Mesenteric fat pad (tissue), 1 donor: ENCODE data around the gene CD163L1. TPM values are rescaled to one million over a fixed set of nuclear protein-coding genes. Genes with fewer than 3 reads are reported as not detected.

Source experiments
- DNase-seq: peaks from one replicate; pipeline ENCODE4 v3.0.0-alpha.2; 2020; ENCODE audit warnings: low spot score
- total RNA-seq: library from RNA; stranded (reverse); fragmentation: NEBNext Ultra II Directional; extraction: Animal tissue kit (Norgen Biotek cat#: 25700); gene quantifications from one replicate; pipeline ENCODE4 v1.2.1, GENCODE V29; 2021
- donor health status: DM: yes; HTN: yes; CAD: no.

The CD163L1 gene
- total RNA-seq, 1 donor from 2014 or later = 16.7 TPM

DNA sequence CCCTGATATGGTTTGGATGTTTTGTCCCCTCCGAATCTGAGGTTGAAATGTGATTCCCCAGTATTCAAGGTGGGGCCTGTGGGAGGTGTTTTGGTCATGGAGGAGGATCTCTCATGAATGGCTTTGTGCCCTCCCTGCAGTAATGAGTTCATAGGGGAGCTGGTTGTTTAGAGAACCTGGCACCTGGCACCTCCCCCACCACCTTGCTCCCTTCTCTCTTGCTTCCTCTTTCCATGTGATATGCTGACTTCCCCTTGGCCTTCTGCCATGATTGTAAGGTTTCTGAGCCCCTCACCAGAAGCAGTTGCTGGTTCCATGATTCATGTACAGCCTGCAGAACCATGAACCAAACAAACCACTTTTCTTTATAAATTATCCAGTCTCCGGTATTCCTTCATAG lies 32.6 kb downstream of the CD163L1 start:
- DNase-seq = no peak

GRCh38 chr12:7404275-7404674 lies 39.7 kb downstream of the CD163L1 start:
- DNase-seq = no peak

- no peak for DNase-seq
Measured at GRCh38 chr12:7403466-7403865, 40.5 kb downstream of the CD163L1 start.

DNA sequence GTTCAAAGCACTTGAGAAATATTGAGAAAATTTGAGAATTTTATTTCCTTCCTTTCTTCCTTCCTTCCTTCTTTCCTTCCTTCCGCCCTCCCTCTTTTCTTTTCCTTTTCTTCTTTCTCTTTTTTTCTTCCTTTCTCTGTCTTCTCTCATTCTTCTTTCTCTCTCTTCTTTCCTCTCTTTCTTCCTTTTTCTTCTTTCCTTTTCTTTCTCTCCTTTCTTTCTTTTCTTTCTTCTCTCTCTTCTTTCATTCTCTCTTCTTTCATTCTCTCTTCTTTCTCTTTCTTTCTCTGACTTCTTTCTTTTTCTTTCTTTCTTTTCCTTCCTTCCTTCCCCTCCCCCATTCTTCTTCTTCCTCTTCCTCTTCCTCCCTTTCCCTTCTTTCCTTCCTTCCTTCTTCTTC lies 44.9 kb downstream of the CD163L1 start:
- DNase-seq = no peak

- DNase-seq = no peak
Measured at GRCh38 chr12:7396418-7396817, 47.5 kb downstream of the CD163L1 start.

- no peak for DNase-seq
Measured at GRCh38 chr12:7395950-7396349, 48.0 kb downstream of the CD163L1 start.

- no peak for DNase-seq
Measured at GRCh38 chr12:7387289-7387688, 56.7 kb downstream of the CD163L1 start.

GRCh38 chr12:7383157-7383556 lies 60.8 kb downstream of the CD163L1 start:
- no peak for DNase-seq

DNA sequence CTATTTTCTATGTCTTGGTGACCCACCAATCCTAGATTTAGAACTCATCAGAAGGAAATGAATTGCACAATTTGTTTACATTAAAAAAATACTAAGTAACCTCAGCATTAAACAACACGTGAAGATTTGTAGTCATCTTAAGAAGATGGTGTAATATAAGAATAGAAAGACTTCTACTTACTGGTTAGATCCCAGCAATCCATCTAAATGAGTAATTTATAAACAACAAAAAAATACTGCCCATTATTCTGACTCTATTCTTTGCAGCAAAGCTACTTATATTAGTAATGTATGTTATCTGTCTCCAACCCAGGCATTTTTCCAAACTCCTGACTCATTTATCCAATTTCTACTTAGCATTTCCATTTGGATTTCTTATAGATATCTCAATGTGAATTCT lies 67.8 kb downstream of the CD163L1 start:
- no peak for DNase-seq

GRCh38 chr12:7375145-7375543 lies 68.8 kb downstream of the CD163L1 start:
- DNase-seq = no peak

GRCh38 chr12:7374423-7375144 lies 69.4 kb downstream of the CD163L1 start:
- no peak for DNase-seq

GRCh38 chr12:7373226-7373625 lies 70.7 kb downstream of the CD163L1 start:
- DNase-seq = no peak

DNA sequence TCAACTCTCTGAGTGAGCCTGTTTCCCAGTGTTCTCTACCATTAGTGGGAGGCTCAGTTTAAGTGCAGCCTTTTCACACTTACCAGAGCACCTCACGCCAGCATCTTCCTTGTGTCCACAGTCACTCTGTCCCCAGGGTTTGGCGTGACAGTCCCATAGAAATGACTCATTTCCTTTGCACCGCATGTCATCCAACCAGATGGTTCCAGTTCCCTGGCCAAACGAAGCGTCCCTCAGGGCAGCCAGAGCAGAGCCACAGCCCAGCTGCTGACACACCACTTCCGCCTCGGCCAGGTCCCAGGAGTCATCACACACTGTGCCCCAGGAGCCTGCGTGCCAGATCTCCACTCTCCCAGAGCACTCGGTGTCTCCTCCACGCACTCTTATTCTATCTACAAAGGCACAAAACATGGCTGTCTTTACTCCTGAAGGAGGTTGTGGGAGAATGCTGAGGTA lies 74.7 kb downstream of the CD163L1 start:
- DNase-seq = no peak

GRCh38 chr12:7362734-7363133 lies 81.2 kb downstream of the CD163L1 start:
- no peak for DNase-seq

- no peak for DNase-seq
Measured at GRCh38 chr12:7361265-7361664, 82.7 kb downstream of the CD163L1 start.

- no peak for DNase-seq
Measured at GRCh38 chr12:7354529-7354928, 89.4 kb downstream of the CD163L1 start.

- no peak for DNase-seq
Measured at GRCh38 chr12:7352661-7353060, 91.3 kb downstream of the CD163L1 start.

GRCh38 chr12:7351177-7351576 lies 92.8 kb downstream of the CD163L1 start:
- no peak for DNase-seq

- DNase-seq = no peak
Measured at GRCh38 chr12:7349418-7349817, 94.5 kb downstream of the CD163L1 start.

- no peak for DNase-seq
Measured at GRCh38 chr12:7346551-7347225, 97.3 kb downstream of the CD163L1 start.

GRCh38 chr12:7344833-7345606 lies 98.9 kb downstream of the CD163L1 start:
- DNase-seq = no peak

DNA sequence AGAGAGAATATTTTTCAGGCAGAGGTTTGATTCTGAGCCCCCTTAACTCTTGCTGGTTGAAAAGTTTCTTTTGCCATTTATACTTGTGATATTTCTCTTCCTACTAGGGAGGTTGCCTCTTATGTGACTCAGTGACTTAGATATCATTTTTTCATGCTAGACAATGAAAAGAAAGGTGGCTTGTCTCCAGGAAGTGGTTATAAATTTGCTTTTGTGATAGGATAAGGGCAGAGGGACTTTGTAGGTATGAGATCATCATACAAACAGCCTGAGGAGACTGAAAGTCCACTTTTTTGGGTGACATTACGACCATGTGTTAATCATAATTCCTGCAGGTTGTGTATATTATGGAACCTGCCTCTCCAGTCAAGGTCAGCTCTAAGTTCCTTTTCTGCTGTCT lies 104.3 kb downstream of the CD163L1 start:
- no peak for DNase-seq
